HG03457 (cell line): ENCODE results near the gene BHMT2.

Experiments used
- ATAC-seq: cut with Tn5 transposase; IDR thresholded peaks from one replicate; pipeline ENCODE4 v1.9.1; 2021; ENCODE audit warnings: moderate number of reproducible peaks; ENCODE audit not compliant: unreplicated experiment

The BHMT2 gene

GRCh38 chr5:79111960-79112702, 42.6 kb downstream of the BHMT2 start:
- ATAC-seq: no peak

- no peak for ATAC-seq
Measured at GRCh38 chr5:79112703-79113058, 43.1 kb downstream of the BHMT2 start.

GRCh38 chr5:79119486-79119885, 49.9 kb downstream of the BHMT2 start:
- no peak for ATAC-seq

- ATAC-seq: no peak
Measured at GRCh38 chr5:79120221-79120620, 50.7 kb downstream of the BHMT2 start.

- ATAC-seq: no peak
Measured at GRCh38 chr5:79122973-79123372, 53.4 kb downstream of the BHMT2 start.

- no peak for ATAC-seq
Measured at GRCh38 chr5:79124607-79125006, 55.0 kb downstream of the BHMT2 start.

GRCh38 chr5:79130781-79131180, 61.2 kb downstream of the BHMT2 start:
- ATAC-seq: no peak

GRCh38 chr5:79133121-79133656, 63.6 kb downstream of the BHMT2 start:
- ATAC-seq: no peak

GRCh38 chr5:79133657-79134451, 64.3 kb downstream of the BHMT2 start:
- ATAC-seq: no peak

GRCh38 chr5:79135790-79136553, 66.4 kb downstream of the BHMT2 start:
- no peak for ATAC-seq

GRCh38 chr5:79136618-79137017, 67.1 kb downstream of the BHMT2 start:
- ATAC-seq: no peak
